Right lobe of liver (tissue), 6 donors: ENCODE data around the gene ARHGAP22. TPM values are rescaled to one million over a fixed set of nuclear protein-coding genes. Genes with fewer than 3 reads are reported as not detected.
A peak's percentile ranks its signal among the peaks of the same experiment; 100 is the strongest.

ENCODE experiments used
- ATAC-seq, 4 donors: fragments of 200-7000 bp; cut with Tn5 transposase; one replicate each; pipeline ENCODE4 v1.9.1; 2020; ENCODE audit warnings: mild to moderate bottlenecking in 4 of 4, moderate library complexity in 4 of 4
- DNase-seq, 3 donors: peaks; one replicate each; pipeline ENCODE4 v3.0.0-alpha.2; 2020
- H3K27ac ChIP-seq, 3 donors: fragments of 200-600 bp; one replicate each; pipeline ENCODE4 v1.8.0; 2022
- H3K27me3 ChIP-seq, 2 donors: fragments of 200-600 bp; one replicate each; pipeline ENCODE4 v1.8.0; 2022
- H3K36me3 ChIP-seq, 4 donors: fragments of 200-600 bp; sonication (generic) in 1 of 4; one replicate each; pipeline versions ENCODE4 v1.5.1 to v1.8.0; 2017 to 2022; ENCODE audit warnings: control low read depth in 1 of 4
- H3K4me1 ChIP-seq, 4 donors: fragments of 200-600 bp; sonication (generic) in 1 of 4; one replicate each; pipeline versions ENCODE4 v1.5.1 to v1.8.0; 2017 to 2022; ENCODE audit warnings: control low read depth in 1 of 4
- H3K4me3 ChIP-seq, 3 donors: fragments of 200-600 bp; one replicate each; pipeline ENCODE4 v1.8.0; 2022
- H3K9me3 ChIP-seq, 4 donors: fragments of 200-600 bp; sonication (generic) in 1 of 4; one replicate each; pipeline versions ENCODE4 v1.5.1 to v1.8.0; 2017 to 2022; ENCODE audit warnings: control low read depth in 1 of 4
- POLR2A ChIP-seq: fragments of 450-650 bp; IDR thresholded peaks from one replicate; pipeline ENCODE4 v1.6.1; 2017; ENCODE audit warnings: antibody characterized with exemption, mild to moderate bottlenecking
- WGBS: methylation state at CpG from one replicate; pipeline ENCODE4 v1.1.6; 2018; ENCODE audit warnings: low coverage, low lambda C conversion rate; ENCODE audit not compliant: insufficient coverage; ENCODE audit errors: missing lambda C conversion rate; 5-methylcytosine and 5-hydroxymethylcytosine counted together
- intact Hi-C, 2 donors: fragments of 100-400 bp; cut with DNase I; formaldehyde crosslinking; loops; one replicate each; pipeline versions ENCODE4 v1.11.2 to v1.14.1; 2022
- total RNA-seq, 6 experiments: library from RNA; depleted of rRNA in 2 of 6; stranded (reverse); fragments of >200 nt in 2 of 6; fragmentation: NEBNext Ultra II Directional in 3 of 6; extraction: Animal tissue kit (Norgen Biotek cat#: 25700) in 3 of 6; gene quantifications; one replicate each; pipeline versions ENCODE4 v1.1.0 to v1.2.4, GENCODE V29; 2016 to 2023
- TF ChIP-seq, protein P1 (sequence below), 4 donors: fragments of 200-600 bp in 3 of 4; fragments of 450-650 bp in 1 of 4; IDR thresholded peaks; one replicate each; pipeline versions ENCODE4 v1.5.1 to v1.8.0; 2016 to 2022; ENCODE audit warnings: antibody characterized with exemption in 4 of 4, mild to moderate bottlenecking in 2 of 4
- donor health status: DM: no; HTN: yes; CAD: no.
- donor health status: DM: no; HTN: no; CAD: no.
- donor health status: DM: no; HTN: no; CAD: no.
- donor health status: DM: no; HTN: yes; CAD: no.
- donor health status: DM: no; HTN: yes; CAD: no.

ARHGAP22 gene
- total RNA-seq, 6 experiments from 2014 or later = 0.22 to 3.6 (median 0.64) TPM

DNA sequence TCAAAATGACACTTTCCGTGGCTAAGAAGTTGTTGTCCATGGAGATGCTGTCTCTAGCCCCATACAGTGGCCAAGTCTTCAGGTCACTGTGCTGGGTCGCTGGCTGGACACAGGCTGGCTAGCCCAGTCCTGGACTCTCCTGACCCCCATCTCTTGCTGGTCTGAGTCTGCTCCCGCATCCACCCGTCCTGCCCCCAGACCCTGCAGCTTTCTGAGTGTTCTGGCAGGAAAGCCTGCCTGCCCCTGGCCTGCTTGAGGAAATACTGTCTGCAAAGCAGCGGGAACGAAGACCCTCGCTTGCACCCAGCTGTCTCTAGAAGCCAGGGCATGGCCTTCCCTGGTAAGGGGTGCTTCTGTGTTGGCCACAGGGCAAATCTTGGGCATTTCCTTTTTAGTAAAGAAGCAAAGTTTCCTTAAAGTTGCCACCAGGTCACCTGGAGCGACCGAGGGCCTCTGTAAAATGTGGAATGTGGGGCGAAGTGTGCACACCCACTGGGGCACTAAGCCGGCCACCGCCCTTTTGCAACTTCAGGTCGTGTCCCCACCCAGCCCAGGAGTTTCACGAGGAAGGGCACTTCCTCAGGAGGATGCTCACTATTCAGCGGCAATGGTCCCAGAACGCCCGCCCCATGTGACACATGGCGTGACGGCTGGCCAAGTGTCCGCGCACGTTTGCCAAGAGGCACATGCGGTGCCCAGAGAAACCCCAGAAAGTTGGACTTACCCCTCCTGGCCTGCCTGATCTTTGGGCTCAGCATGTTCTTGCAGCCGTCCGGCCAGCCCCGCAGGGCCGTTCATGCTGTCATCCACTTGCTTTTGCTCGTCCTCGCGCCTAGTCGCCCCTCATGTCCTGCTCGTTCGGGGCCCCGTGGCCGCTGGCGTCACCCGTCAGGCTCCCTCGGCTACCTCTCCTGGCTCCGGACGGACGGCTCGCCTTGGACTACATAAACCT lies 558 bp downstream of the ARHGAP22 start:
- DNase-seq (peak in 2 of 3 donors; percentile 33 to 42), ATAC-seq (no peak)
- Histone ChIP-seq H3K9me3 (no peaks in the 10 kb centered on the region), H3K36me3 (no peaks in the 10 kb centered on the region), H3K27ac (no peak overlapping the region), H3K4me3 (peak overlapping the region; percentile 14 to 29 (median 18)), H3K4me1 (peaks cover 0 to 5% (median 0%) of the 10 kb centered on the region in 4 donors), H3K27me3 (peaks cover 0 to 12% of the 10 kb centered on the region in 2 donors)
- intact Hi-C loops = no loop called here
- 27% methylated on average over 28 of the region's 42 CpGs for WGBS
- TF ChIP-seq POLR2A = no peak
- TF ChIP-seq, protein P1, sequence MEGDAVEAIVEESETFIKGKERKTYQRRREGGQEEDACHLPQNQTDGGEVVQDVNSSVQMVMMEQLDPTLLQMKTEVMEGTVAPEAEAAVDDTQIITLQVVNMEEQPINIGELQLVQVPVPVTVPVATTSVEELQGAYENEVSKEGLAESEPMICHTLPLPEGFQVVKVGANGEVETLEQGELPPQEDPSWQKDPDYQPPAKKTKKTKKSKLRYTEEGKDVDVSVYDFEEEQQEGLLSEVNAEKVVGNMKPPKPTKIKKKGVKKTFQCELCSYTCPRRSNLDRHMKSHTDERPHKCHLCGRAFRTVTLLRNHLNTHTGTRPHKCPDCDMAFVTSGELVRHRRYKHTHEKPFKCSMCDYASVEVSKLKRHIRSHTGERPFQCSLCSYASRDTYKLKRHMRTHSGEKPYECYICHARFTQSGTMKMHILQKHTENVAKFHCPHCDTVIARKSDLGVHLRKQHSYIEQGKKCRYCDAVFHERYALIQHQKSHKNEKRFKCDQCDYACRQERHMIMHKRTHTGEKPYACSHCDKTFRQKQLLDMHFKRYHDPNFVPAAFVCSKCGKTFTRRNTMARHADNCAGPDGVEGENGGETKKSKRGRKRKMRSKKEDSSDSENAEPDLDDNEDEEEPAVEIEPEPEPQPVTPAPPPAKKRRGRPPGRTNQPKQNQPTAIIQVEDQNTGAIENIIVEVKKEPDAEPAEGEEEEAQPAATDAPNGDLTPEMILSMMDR (IDR thresholded peaks at IDR 0.05) = no peak

DNA sequence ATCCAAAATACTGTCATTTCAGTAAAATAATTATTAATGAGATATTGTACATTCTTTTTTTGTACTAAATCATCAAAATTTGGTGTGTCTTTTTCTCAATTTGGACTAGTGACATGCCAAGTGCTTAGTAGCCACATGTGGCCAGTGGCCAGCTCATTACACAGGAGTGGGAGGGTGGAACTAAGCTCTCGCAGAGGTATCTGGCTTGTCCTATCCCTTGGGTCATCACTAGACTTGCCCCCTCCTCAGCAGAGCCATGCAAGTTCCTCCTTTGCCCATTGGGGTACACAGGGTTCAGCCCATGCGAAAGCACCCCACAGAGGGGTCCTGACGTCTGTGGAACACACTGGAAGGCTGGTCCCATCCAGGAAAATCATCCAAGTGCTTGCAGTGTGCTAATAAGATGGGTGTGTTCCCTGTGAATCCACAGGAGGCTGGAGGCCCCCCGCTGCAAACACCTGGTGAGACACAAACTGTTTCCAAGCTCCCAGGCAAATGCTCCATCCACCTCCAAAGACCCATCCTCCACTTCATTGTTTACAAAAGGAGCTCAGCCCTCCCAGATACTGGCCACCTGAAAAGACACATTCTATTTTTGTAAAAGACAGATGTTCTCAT lies 1.3 kb downstream of the ARHGAP22 start:
- Histone ChIP-seq H3K36me3 (no peaks in the 10 kb centered on the region), H3K4me3 (no peak overlapping the region), H3K4me1 (peaks cover 0 to 5% (median 0%) of the 10 kb centered on the region in 4 donors), H3K9me3 (no peaks in the 10 kb centered on the region), H3K27ac (no peak overlapping the region), H3K27me3 (peaks cover 0 to 12% of the 10 kb centered on the region in 2 donors)
- no peak for TF ChIP-seq POLR2A
- TF ChIP-seq, protein P1 (IDR thresholded peaks at IDR 0.05) = no peak
- ATAC-seq (no peak), DNase-seq (peak in 1 of 3 donors; percentile 12)
- intact Hi-C loops = no loop called here
- WGBS = 80% methylated on average over 2 of the region's 4 CpGs

DNA sequence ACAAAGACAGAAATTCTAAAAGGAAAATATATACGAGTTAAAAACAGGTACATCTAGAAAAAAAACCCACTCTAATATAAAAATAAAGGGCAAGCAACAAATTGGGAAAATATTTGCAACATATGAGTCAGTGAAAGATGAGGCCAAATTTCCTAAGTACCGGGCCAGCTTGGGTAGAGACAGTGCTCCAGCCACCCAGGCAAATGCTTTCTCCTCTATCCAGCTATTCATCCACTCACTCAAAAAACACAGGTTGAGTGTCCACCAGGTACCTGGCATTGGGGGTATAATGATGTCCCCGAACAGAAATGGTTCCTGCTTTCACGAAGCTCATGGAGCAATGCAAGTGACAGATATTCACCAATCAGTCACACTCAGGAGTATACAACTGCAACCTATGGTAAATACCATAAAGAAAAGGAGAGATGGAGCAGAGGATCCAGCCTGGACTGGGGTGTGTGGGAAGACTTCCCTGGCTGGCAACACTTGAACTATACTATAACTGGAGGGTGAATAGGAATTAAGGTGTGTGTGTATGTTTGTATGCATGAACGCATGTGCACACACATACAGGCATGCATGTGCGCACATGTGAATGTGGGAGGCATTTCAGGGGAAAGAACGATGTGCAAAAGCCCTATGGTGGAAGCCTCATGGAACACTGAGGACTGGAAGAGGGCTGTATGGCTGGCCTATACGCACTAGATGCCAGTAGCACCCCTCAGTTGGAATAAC lies 2.3 kb downstream of the ARHGAP22 start:
- H3K36me3 ChIP-seq = no peaks in the 10 kb centered on the region
- 67% methylated on average over 6 of the region's 8 CpGs for WGBS
- DNase-seq (no peak), ATAC-seq (no peak)
- H3K27me3 ChIP-seq = peaks cover 0 to 12% of the 10 kb centered on the region in 2 donors
- intact Hi-C loops = no loop called here
- H3K4me3 ChIP-seq = no peak overlapping the region
- no peak overlapping the region for H3K27ac ChIP-seq
- TF ChIP-seq, protein P1 (IDR thresholded peaks at IDR 0.05) = no peak
- no peak for TF ChIP-seq POLR2A
- peaks cover 0 to 5% (median 0%) of the 10 kb centered on the region in 4 donors for H3K4me1 ChIP-seq
- no peaks in the 10 kb centered on the region for H3K9me3 ChIP-seq

DNA sequence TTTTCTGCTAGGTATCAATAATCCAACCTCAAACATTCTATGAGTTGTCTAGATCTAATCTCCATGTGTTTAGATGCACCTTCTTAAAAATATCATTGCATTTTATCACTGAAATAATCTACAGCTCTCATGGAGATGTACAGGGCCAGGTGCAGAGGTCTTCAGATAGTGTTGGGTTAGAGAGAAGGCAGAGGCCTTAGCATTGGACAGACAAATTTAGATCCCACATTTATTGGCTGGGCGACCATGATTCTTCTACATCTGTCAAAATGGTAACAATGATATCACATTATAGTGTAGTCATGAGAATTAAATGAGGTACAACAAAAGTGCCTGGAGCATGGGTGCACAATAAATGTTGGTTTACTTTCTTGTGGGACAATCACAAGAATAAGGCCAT lies 3.1 kb downstream of the ARHGAP22 start:
- no peaks in the 10 kb centered on the region for H3K9me3 ChIP-seq
- TF ChIP-seq, protein P1 (IDR thresholded peaks at IDR 0.05) = no peak
- no peak for TF ChIP-seq POLR2A
- no peaks in the 10 kb centered on the region for H3K36me3 ChIP-seq
- intact Hi-C loops = no loop called here
- H3K4me3 ChIP-seq = no peak overlapping the region
- WGBS = 86% methylated on average over 1 of the region's 1 CpG
- ATAC-seq (no peak), DNase-seq (no peak)
- no peak overlapping the region for H3K27ac ChIP-seq
- H3K4me1 ChIP-seq = peaks cover 0 to 5% (median 0%) of the 10 kb centered on the region in 4 donors
- peaks cover 0 to 12% of the 10 kb centered on the region in 2 donors for H3K27me3 ChIP-seq
